ENCODE data around the gene CREB3L4. TPM values are rescaled to one million over a fixed set of nuclear protein-coding genes. Genes with fewer than 3 reads are reported as not detected.
A peak's percentile ranks its signal among the peaks of the same experiment; 100 is the strongest.

The CREB3L4 gene
- total RNA-seq (2016; rRNA removed; fragmentation: Illumina TruSeq; extraction: Trizol) (7.8 and 9.9 TPM in 2 replicates), polyA plus RNA-seq (2011; rRNA removed) (17.4 and 18.7 TPM in 2 replicates), polyA minus RNA-seq (2011; rRNA and poly(A)+ RNA removed; ENCODE audit: low replicate concordance) (22.4 and 31.3 TPM in 2 replicates), Bru-seq, nascent RNA (percentile 46 among the genes with signal in this experiment), BruChase-seq, experiment 1, labeled RNA remaining after a 6-hour chase (percentile 49 among the genes with signal in this experiment), BruChase-seq, experiment 2, labeled RNA remaining after a 2-hour chase (percentile 42 among the genes with signal in this experiment)
- 2.6 and 3.2 TPM in 2 replicates for total RNA-seq (2016; cell fraction: cytosol; rRNA removed; fragmentation: Illumina TruSeq; extraction: Trizol; ENCODE audit: low read depth)
- total RNA-seq (2016; cell fraction: insoluble cytoplasmic fraction; rRNA removed; fragmentation: Illumina TruSeq; extraction: Trizol), result 8.3 and 10.7 TPM in 2 replicates
- 6.5 and 7.8 TPM in 2 replicates for total RNA-seq (2016; cell fraction: membrane; rRNA removed; fragmentation: Illumina TruSeq; extraction: Trizol)
- total RNA-seq (2016; cell fraction: nucleus; rRNA removed; fragmentation: Illumina TruSeq; extraction: Trizol), result 8.4 and 9.8 TPM in 2 replicates
- 13.1 and 18.4 TPM in 2 replicates for polyA plus RNA-seq (2011; cell fraction: cytosol; rRNA removed)
- 36.4 and 41.3 TPM in 2 replicates for polyA plus RNA-seq (2011; cell fraction: nucleus; rRNA removed)
- 9.7 and 10.7 TPM in 2 replicates for polyA plus RNA-seq (2012)
- 2.0 and 2.6 TPM in 2 replicates for polyA plus RNA-seq (2016; cell fraction: cytosol; fragmentation: Illumina TruSeq; extraction: Trizol; ENCODE audit: low read depth)
- 8.4 and 10.9 TPM in 2 replicates for polyA plus RNA-seq (2016; cell fraction: insoluble cytoplasmic fraction; fragmentation: Illumina TruSeq; extraction: Trizol; ENCODE audit: low read depth)
- polyA plus RNA-seq (2016; cell fraction: membrane; fragmentation: Illumina TruSeq; extraction: Trizol; ENCODE audit: low read depth), result 4.1 and 6.4 TPM in 2 replicates
- polyA plus RNA-seq (2016; cell fraction: nucleus; fragmentation: Illumina TruSeq; extraction: Trizol; ENCODE audit: insufficient read depth, low read depth), result 15.7 and 16.0 TPM in 2 replicates
- polyA minus RNA-seq (2011; cell fraction: cytosol; rRNA and poly(A)+ RNA removed), result 5.7 and 9.4 TPM in 2 replicates
- polyA minus RNA-seq (2011; cell fraction: nucleus; rRNA and poly(A)+ RNA removed), result 10.2 and 12.7 TPM in 2 replicates
- long read RNA-seq, experiment 1, partial matches to known transcripts, result 1 of 7 reads
- long read RNA-seq, experiment 1, other reads (novel, unspliced or antisense), result 4 of 7 reads
- long read RNA-seq, experiment 2, transcript CREB3L4-205 (10 exons, 1,752 nt), result major isoform, 6 of 13 reads
- long read RNA-seq, experiment 2, partial matches to known transcripts, result 0 of 13 reads
- long read RNA-seq, experiment 2, other reads (novel, unspliced or antisense), result 7 of 13 reads

- ATAC-seq, result peak; percentile 86
- BruUV-seq (replicated peaks), result TSS peak; percentile 47
- Histone ChIP-seq H4K20me1 (ENCODE audit: insufficient read depth, low read length) (no peaks in the 10 kb centered on the region), H3K36me3 (replicated peaks in 1 of 2; ENCODE audit: control insufficient read depth in 1 of 2, insufficient read depth in 2 of 2, low read length in 2 of 2) (no peaks in the 10 kb centered on the region), H3K27ac (ENCODE audit: extremely low read length, insufficient read depth, low read length) (peak within 1 kb of the TSS; percentile 83), H2AFZ (ENCODE audit: low read length) (no peak within 1 kb of the TSS), H3K4me1 (ENCODE audit: insufficient read depth, low read length) (peaks cover 30% of the 10 kb centered on the region), H3K9ac (ENCODE audit: insufficient read depth, low read depth, low read length) (peak within 1 kb of the TSS; percentile 75), H3K27me3 (ENCODE audit: control insufficient read depth in 1 of 2, insufficient read depth in 2 of 2, low read length in 2 of 2) (no peaks in the 10 kb centered on the region; a peak in 1 of 5 replicates), H3K9me3 (ENCODE audit: low read length) (no peaks in the 10 kb centered on the region), H3K4me2 (ENCODE audit: low read depth, low read length) (peak within 1 kb of the TSS; percentile 98), H3K4me3 (replicated peaks in 1 of 3; ENCODE audit: insufficient read depth in 1 of 3, low read depth in 2 of 3, low read length in 3 of 3) (peak within 1 kb of the TSS; percentile 62 to 82 (median 72)), H3K79me2 (ENCODE audit: insufficient read depth, low read length) (peaks cover 15% of the 10 kb centered on the region)
- FAIRE-seq, result peak; percentile 86
- ChIA-PET CTCF (ENCODE audit: low intra/inter-chr PET ratio, low total read pairs) (interaction anchor here (0.9 kb wide), 1 partner anchor 9 kb away, joined by 3 read pairs; the partner anchor contains the start of gene CRTC2), POLR2A (interaction anchor here (0.9 to 10.0 kb wide), 17 partner anchors 10 to 252 kb away, joined by 3 to 209 read pairs (median 4); partner anchors contain the start of genes CRTC2, DENND4B, GATAD2B and INTS3)
- under 1% methylated on average over 29 of the region's 60 CpGs for WGBS (ENCODE audit: low lambda C conversion rate)
- intact Hi-C loops (cut with micrococcal nuclease; ENCODE audit: unreplicated experiment), result loop anchor here (5.0 kb wide), 1 partner anchor 170 kb away; no protein-coding TSS in a partner anchor
- peak; percentile 97 for DNase-seq (ENCODE audit: low spot score)
- in situ Hi-C loops (cut with HindIII; ENCODE audit: extremely low pct_ligation_motif_present, low pct_unique_long_range_greater_than_20kb), result no loop called here
- TF ChIP-seq ZNF792 (CRISPR knock-in tag; IDR thresholded peaks at IDR 0.05), result peak; percentile 93
- TF ChIP-seq NBN (conservative IDR thresholded peaks at IDR 0.05), result no peak
- peak; percentile 93; the same call in 1 of the 2 replicates for TF ChIP-seq ZNF747 (CRISPR knock-in tag; IDR thresholded peaks at IDR 0.05; ENCODE audit: borderline replicate concordance)
- peak; percentile 79; the same call in 1 of the 2 replicates for TF ChIP-seq TP53 (CRISPR knock-in tag; conservative IDR thresholded peaks at IDR 0.05)
- TF ChIP-seq CENPT (CRISPR knock-in tag; IDR thresholded peaks at IDR 0.05; ENCODE audit: low read depth), result no peak
- TF ChIP-seq ZNF280D (CRISPR knock-in tag; IDR thresholded peaks at IDR 0.05), result peak; percentile 94; the same call in 1 of the 2 replicates
- no peak for TF ChIP-seq JUNB (CRISPR knock-in tag; IDR thresholded peaks at IDR 0.05; ENCODE audit: borderline replicate concordance)
- TF ChIP-seq CAMTA2 (CRISPR knock-in tag; IDR thresholded peaks at IDR 0.05; ENCODE audit: borderline replicate concordance), result no peak
- TF ChIP-seq ZNF496 (CRISPR knock-in tag; IDR thresholded peaks at IDR 0.05; ENCODE audit: insufficient replicate concordance), result no peak
- TF ChIP-seq NFATC3 (CRISPR knock-in tag; IDR thresholded peaks at IDR 0.05), result 0 out of 2 replicates have a peak, but pooled peaks have one; percentile 14
- TF ChIP-seq GZF1 (CRISPR knock-in tag; IDR thresholded peaks at IDR 0.05), result peak; percentile 84
- peak; percentile 50; the same call in 1 of the 2 replicates for TF ChIP-seq CREM (IDR thresholded peaks at IDR 0.05)
- TF ChIP-seq CREM (CRISPR knock-in tag; IDR thresholded peaks at IDR 0.05), result no peak
- TF ChIP-seq LBX2 (CRISPR knock-in tag; IDR thresholded peaks at IDR 0.05; ENCODE audit: borderline replicate concordance), result peak; percentile 52; the same call in 1 of the 2 replicates
Measured at GRCh38 chr1:153967107-153967999, at the start of gene CREB3L4. Gene CREB3L4, plus strand, starts transcription at chr1:153967902. Its CDS starts 624 bp downstream, at chr1:153968526.

Measured in HepG2 (cell line).